PC-9 (cell line): ENCODE measurements around the gene RNF152. TPM values are rescaled to one million over a fixed set of nuclear protein-coding genes. Genes with fewer than 3 reads are reported as not detected.

Source experiments
- BruUV-seq: library from RNA; stranded (reverse); fragments of 400-500 nt; replicated peaks from 2 replicates; lab custom pipeline; 2021; lab: Mats Ljungman, UMichigan
- CTCF ChIA-PET: fragments of 300-600 bp; sonication (Branson Sonifier 250); formaldehyde crosslinking; loops from one replicate; lab custom pipeline; 2022; ENCODE audit warnings: antibody characterized with exemption; lab: Charles Lee
- POLR2A ChIA-PET: fragments of 300-600 bp; sonication (Branson Sonifier 250); formaldehyde crosslinking; loops from one replicate; lab custom pipeline; 2022; ENCODE audit warnings: antibody characterized with exemption; ENCODE audit not compliant: unreplicated experiment; lab: Charles Lee
- DNase-seq, 2 experiments: peaks; one replicate each; pipeline versions ENCODE4 v3.0.0 to v3.0.0-alpha.2; 2015 to 2022; ENCODE audit warnings: mixed read lengths in 1 of 2
- H2AFZ ChIP-seq: fragments of 200-600 bp; sonication (generic); 2 replicates; pipeline ENCODE4 v1.8.1; 2017; ENCODE audit warnings: antibody characterized with exemption
- H3F3A ChIP-seq: fragments of 200-600 bp; sonication (generic); 2 replicates; pipeline ENCODE4 v1.8.1; 2017; ENCODE audit warnings: antibody characterized with exemption, mild to moderate bottlenecking, low read depth; ENCODE audit not compliant: insufficient read depth
- H3K27ac ChIP-seq: fragments of 200-600 bp; sonication (generic); 2 replicates; pipeline ENCODE4 v1.6.1; 2016; ENCODE audit warnings: mixed run types
- H3K27me3 ChIP-seq: fragments of 200-600 bp; sonication (generic); 2 replicates; pipeline ENCODE4 v1.6.1; 2016; ENCODE audit warnings: low read depth, mixed run types; ENCODE audit not compliant: insufficient read depth
- H3K36me3 ChIP-seq: fragments of 200-600 bp; sonication (generic); 2 replicates; pipeline ENCODE4 v1.6.1; 2016; ENCODE audit warnings: low read depth, mixed run types
- H3K4me1 ChIP-seq: fragments of 200-600 bp; sonication (generic); replicated peaks from 2 replicates; pipeline ENCODE4 v1.6.1; 2016; ENCODE audit warnings: mixed run types; ENCODE audit not compliant: insufficient read depth
- H3K4me2 ChIP-seq: fragments of 200-600 bp; sonication (generic); 2 replicates; pipeline ENCODE4 v1.6.1; 2017; ENCODE audit warnings: mixed run types
- H3K4me3 ChIP-seq: fragments of 200-600 bp; sonication (generic); 2 replicates; pipeline ENCODE4 v1.6.1; 2016; ENCODE audit warnings: mixed run types
- H3K79me2 ChIP-seq: fragments of 200-600 bp; sonication (generic); 2 replicates; pipeline ENCODE4 v1.6.1; 2017; ENCODE audit warnings: low read depth, mixed run types
- H3K9me2 ChIP-seq: fragments of 200-600 bp; sonication (generic); 2 replicates; pipeline ENCODE4 v1.8.1; 2017; ENCODE audit warnings: mild to moderate bottlenecking; ENCODE audit not compliant: insufficient read depth
- H3K9me3 ChIP-seq: fragments of 200-600 bp; sonication (generic); 2 replicates; pipeline ENCODE4 v1.8.1; 2016; ENCODE audit warnings: low read depth; ENCODE audit not compliant: insufficient read depth
- H4K20me1 ChIP-seq: fragments of 200-600 bp; sonication (generic); 2 replicates; pipeline ENCODE4 v1.8.1; 2017; ENCODE audit not compliant: insufficient read depth
- CTCF ChIP-seq: fragments of 200-600 bp; sonication (generic); conservative IDR thresholded peaks from 2 replicates; pipeline ENCODE4 v1.6.1; 2017; ENCODE audit warnings: mixed run types, antibody characterized with exemption, mild to moderate bottlenecking, moderate library complexity
- EZH2 ChIP-seq: fragments of 200-600 bp; sonication (generic); IDR thresholded peaks from 2 replicates; pipeline ENCODE4 v1.8.0; 2017; ENCODE audit warnings: antibody characterized with exemption, low read depth
- intact Hi-C: fragments of 100-400 bp; cut with micrococcal nuclease; formaldehyde crosslinking; loops from one replicate; pipeline ENCODE4 v1.10.0; 2022; ENCODE audit not compliant: unreplicated experiment
- total RNA-seq: library from RNA; stranded (reverse); gene quantifications from 2 replicates; pipeline ENCODE4 v1.2.3, GENCODE V29; 2021

RNF152 gene
- total RNA-seq, 1 experiment from 2014 or later = not detected

DNA sequence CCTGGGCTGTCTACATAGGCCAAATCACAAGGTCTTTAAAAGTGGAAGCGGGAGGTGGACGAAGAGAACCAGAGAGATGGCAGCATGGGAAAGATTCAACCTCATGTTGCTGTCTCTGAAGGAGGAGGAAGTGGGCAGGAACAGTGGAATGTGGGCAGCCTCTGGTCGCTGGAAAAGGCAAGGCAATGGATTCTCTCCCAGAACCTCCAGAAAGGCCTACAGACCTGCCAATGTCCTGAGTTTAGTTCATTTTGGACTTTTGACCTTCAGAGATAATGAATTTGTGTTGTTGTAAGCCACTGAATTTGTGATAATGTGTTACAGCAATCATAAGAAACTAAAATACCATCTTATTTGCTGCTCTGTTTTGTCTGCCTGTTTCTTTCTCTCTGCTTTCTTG lies 122.5 kb downstream of the RNF152 start:
- TF ChIP-seq EZH2 (no peak), CTCF (no peak)
- Histone ChIP-seq H3K79me2 (no peaks in the 10 kb centered on the region), H3K9me3 (0 out of 2 replicates have a peak, but pooled peaks cover 4% of the 10 kb centered on the region), H3K4me1 (no peaks in the 10 kb centered on the region), H3K4me2 (no peak overlapping the region), H3K9me2 (no peaks in the 10 kb centered on the region), H3K27ac (no peak overlapping the region), H3K27me3 (no peaks in the 10 kb centered on the region), H2AFZ (no peak overlapping the region), H3K36me3 (no peaks in the 10 kb centered on the region), H3F3A (no peaks in the 10 kb centered on the region), H4K20me1 (no peaks in the 10 kb centered on the region), H3K4me3 (no peak overlapping the region)
- POLR2A ChIA-PET = no interaction called here
- intact Hi-C loops = no loop called here
- CTCF ChIA-PET = no interaction called here
- no TSS peak for BruUV-seq
- DNase-seq = no peak

DNA sequence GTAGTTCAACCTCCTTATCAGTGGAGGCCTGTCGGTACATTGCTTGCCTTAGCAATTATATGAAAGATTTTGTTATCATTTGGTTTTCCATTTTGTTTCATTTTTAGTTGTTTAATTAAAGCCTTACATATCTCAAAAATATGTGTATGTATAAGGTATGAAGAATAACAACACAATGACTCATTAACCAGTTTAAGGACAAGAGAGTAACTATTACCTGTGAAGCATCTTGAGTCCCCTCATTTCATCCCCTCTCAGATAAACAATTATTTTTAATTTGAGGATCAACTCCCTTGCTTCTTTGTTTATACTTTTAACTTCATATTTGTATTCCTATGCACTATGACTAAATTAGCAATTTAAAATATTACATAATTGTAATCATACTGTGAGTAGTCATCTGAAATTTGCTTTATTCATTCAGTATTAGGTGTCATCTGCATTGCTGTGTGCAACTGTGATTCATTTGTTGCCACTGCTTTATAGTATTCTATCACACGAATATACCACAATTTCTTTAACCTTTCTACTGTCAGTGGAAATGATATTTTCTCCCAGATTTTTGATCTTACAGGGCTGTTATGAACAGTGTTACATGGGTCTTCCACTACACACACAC lies 126.4 kb downstream of the RNF152 start:
- H3K9me3 ChIP-seq = no peaks in the 10 kb centered on the region
- intact Hi-C loops = no loop called here
- H3K4me1 ChIP-seq = no peaks in the 10 kb centered on the region
- no TSS peak for BruUV-seq
- no peaks in the 10 kb centered on the region for H3F3A ChIP-seq
- no peaks in the 10 kb centered on the region for H3K27me3 ChIP-seq
- H3K4me3 ChIP-seq = no peak overlapping the region
- H3K4me2 ChIP-seq = no peak overlapping the region
- H3K36me3 ChIP-seq = no peaks in the 10 kb centered on the region
- DNase-seq = no peak
- TF ChIP-seq CTCF (no peak), EZH2 (no peak)
- no peak overlapping the region for H3K27ac ChIP-seq
- H3K9me2 ChIP-seq = no peaks in the 10 kb centered on the region
- no peaks in the 10 kb centered on the region for H3K79me2 ChIP-seq
- H4K20me1 ChIP-seq = no peaks in the 10 kb centered on the region
- H2AFZ ChIP-seq = no peak overlapping the region
- CTCF ChIA-PET = no interaction called here
- POLR2A ChIA-PET = no interaction called here

DNA sequence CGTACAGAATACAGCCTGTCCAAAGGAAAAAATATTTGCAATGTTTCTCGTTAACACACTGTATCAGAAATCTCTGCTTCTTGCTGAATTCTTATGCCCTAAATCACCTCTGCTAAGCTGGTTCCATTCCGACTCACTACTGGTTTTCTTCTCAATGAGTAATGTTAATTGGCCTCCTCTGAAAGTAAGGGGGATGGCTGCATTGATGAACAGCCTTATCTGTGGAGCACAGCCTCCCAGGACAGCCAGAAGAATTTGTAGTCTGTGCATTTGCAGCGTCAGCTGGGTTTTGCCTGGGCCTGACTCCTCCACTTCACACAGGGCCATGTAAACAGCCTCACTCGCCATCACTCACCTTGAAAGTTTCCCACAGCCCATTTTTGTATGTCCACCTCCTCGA lies 127.7 kb downstream of the RNF152 start:
- Histone ChIP-seq H4K20me1 (no peaks in the 10 kb centered on the region), H3K9me3 (no peaks in the 10 kb centered on the region), H3K4me3 (no peak overlapping the region), H3K4me1 (no peaks in the 10 kb centered on the region), H3K79me2 (no peaks in the 10 kb centered on the region), H3K36me3 (no peaks in the 10 kb centered on the region), H3K27ac (no peak overlapping the region), H3K4me2 (no peak overlapping the region), H3F3A (no peaks in the 10 kb centered on the region), H3K27me3 (no peaks in the 10 kb centered on the region), H2AFZ (no peak overlapping the region), H3K9me2 (no peaks in the 10 kb centered on the region)
- CTCF ChIA-PET = no interaction called here
- TF ChIP-seq CTCF (no peak), EZH2 (no peak)
- no TSS peak for BruUV-seq
- POLR2A ChIA-PET = no interaction called here
- intact Hi-C loops = no loop called here
- DNase-seq = no peak
